ENCODE results near the gene TSPAN2.

Gene TSPAN2

GRCh38 chr1:115076384-115076915, 12.9 kb downstream of the TSPAN2 start:
- DNase-seq (ENCODE audit: extremely low read depth in 1 of 2, low read depth in 1 of 2), result no peak

- no peak for DNase-seq (ENCODE audit: extremely low read depth in 1 of 2, low read depth in 1 of 2)
Measured at GRCh38 chr1:115074839-115075534, 14.3 kb downstream of the TSPAN2 start.

GRCh38 chr1:115073298-115074087, 15.8 kb downstream of the TSPAN2 start:
- DNase-seq (ENCODE audit: extremely low read depth in 1 of 2, low read depth in 1 of 2), result peak in 1 of 2 donors; percentile 32

GRCh38 chr1:115071012-115071664, 18.2 kb downstream of the TSPAN2 start:
- DNase-seq (ENCODE audit: extremely low read depth in 1 of 2, low read depth in 1 of 2), result no peak

- no peak for DNase-seq (ENCODE audit: extremely low read depth in 1 of 2, low read depth in 1 of 2)
Measured at GRCh38 chr1:115069659-115070308, 19.5 kb downstream of the TSPAN2 start.

GRCh38 chr1:115068826-115069585, 20.3 kb downstream of the TSPAN2 start:
- no peak for DNase-seq (ENCODE audit: extremely low read depth in 1 of 2, low read depth in 1 of 2)

GRCh38 chr1:115067161-115067859, 22.0 kb downstream of the TSPAN2 start:
- DNase-seq (ENCODE audit: extremely low read depth in 1 of 2, low read depth in 1 of 2), result no peak

GRCh38 chr1:115065021-115065420, 24.3 kb downstream of the TSPAN2 start:
- DNase-seq (ENCODE audit: extremely low read depth in 1 of 2, low read depth in 1 of 2), result no peak

- no peak for DNase-seq (ENCODE audit: extremely low read depth in 1 of 2, low read depth in 1 of 2)
Measured at GRCh38 chr1:115064461-115064860, 24.8 kb downstream of the TSPAN2 start.

- DNase-seq (ENCODE audit: extremely low read depth in 1 of 2, low read depth in 1 of 2), result no peak
Measured at GRCh38 chr1:115063228-115063901, 25.9 kb downstream of the TSPAN2 start.

GRCh38 chr1:115062542-115063004, 26.7 kb downstream of the TSPAN2 start:
- DNase-seq (ENCODE audit: extremely low read depth in 1 of 2, low read depth in 1 of 2), result peak; percentile 78 to 82

- DNase-seq (ENCODE audit: extremely low read depth in 1 of 2, low read depth in 1 of 2), result no peak
Measured at GRCh38 chr1:115060501-115060900, 28.8 kb downstream of the TSPAN2 start.

GRCh38 chr1:115059316-115059715, 30.0 kb downstream of the TSPAN2 start:
- DNase-seq (ENCODE audit: extremely low read depth in 1 of 2, low read depth in 1 of 2), result no peak

- DNase-seq (ENCODE audit: extremely low read depth in 1 of 2, low read depth in 1 of 2), result no peak
Measured at GRCh38 chr1:115057661-115058254, 31.5 kb downstream of the TSPAN2 start.

GRCh38 chr1:115056395-115056798, 32.9 kb downstream of the TSPAN2 start:
- no peak for DNase-seq (ENCODE audit: extremely low read depth in 1 of 2, low read depth in 1 of 2)

- DNase-seq (ENCODE audit: extremely low read depth in 1 of 2, low read depth in 1 of 2), result peak in 1 of 2 donors; percentile 29
Measured at GRCh38 chr1:115052454-115053083, 36.7 kb downstream of the TSPAN2 start.

GRCh38 chr1:115051850-115052249, 37.5 kb downstream of the TSPAN2 start:
- DNase-seq (ENCODE audit: extremely low read depth in 1 of 2, low read depth in 1 of 2), result no peak

- DNase-seq (ENCODE audit: extremely low read depth in 1 of 2, low read depth in 1 of 2), result no peak
Measured at GRCh38 chr1:115046751-115047150, 42.6 kb downstream of the TSPAN2 start.
